Stimulated activated CD4-positive, alpha-beta T cell treated with anti-CD3 and anti-CD28 coated beads, Interleukin-1b, Interleukin-23, amount 100 ng/mL, for 24 hours (primary cell): ENCODE results near the gene LANCL2.
"Not testable (repeated sequence)": the region's sequence is repeated elsewhere in the genome, so short reads cannot be mapped to it uniquely, and the experiment has no call there.

ENCODE experiments used
- DNase-seq, 4 experiments: peaks; one replicate each; pipeline ENCODE4 v3.0.0-alpha.2; 2020; ENCODE audit warnings: low read depth in 4 of 4, low spot score in 1 of 4

Gene LANCL2

GRCh38 chr7:55469271-55469681, 104.1 kb downstream of the LANCL2 start:
- no peak for DNase-seq

GRCh38 chr7:55469721-55470120, 104.6 kb downstream of the LANCL2 start:
- no peak for DNase-seq

- DNase-seq: no peak
Observed at GRCh38 chr7:55470261-55470660, 105.1 kb downstream of the LANCL2 start.

- not testable (repeated sequence) for DNase-seq
Observed at GRCh38 chr7:55471594-55471993, 106.5 kb downstream of the LANCL2 start.

DNA sequence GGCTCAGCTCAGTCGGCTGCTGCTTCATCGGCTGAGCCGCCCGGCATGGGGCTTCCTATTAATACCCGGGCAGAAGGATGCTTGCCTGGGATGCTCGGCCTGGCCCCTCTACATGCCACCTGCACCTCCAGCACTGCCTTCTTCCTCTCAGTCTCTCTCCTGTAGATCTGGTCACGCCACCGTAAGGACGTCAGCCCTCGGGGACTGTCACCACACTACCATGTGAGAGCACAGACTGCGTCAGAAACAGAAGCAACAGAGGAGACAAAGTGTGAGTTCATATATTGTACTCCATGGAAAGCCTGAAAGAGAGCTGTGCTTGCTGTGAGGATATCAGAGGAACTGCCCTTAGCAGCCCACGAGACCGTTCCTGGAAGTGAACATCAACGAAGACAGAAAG, 107.3 kb downstream of the LANCL2 start:
- DNase-seq: not testable (repeated sequence)

DNA sequence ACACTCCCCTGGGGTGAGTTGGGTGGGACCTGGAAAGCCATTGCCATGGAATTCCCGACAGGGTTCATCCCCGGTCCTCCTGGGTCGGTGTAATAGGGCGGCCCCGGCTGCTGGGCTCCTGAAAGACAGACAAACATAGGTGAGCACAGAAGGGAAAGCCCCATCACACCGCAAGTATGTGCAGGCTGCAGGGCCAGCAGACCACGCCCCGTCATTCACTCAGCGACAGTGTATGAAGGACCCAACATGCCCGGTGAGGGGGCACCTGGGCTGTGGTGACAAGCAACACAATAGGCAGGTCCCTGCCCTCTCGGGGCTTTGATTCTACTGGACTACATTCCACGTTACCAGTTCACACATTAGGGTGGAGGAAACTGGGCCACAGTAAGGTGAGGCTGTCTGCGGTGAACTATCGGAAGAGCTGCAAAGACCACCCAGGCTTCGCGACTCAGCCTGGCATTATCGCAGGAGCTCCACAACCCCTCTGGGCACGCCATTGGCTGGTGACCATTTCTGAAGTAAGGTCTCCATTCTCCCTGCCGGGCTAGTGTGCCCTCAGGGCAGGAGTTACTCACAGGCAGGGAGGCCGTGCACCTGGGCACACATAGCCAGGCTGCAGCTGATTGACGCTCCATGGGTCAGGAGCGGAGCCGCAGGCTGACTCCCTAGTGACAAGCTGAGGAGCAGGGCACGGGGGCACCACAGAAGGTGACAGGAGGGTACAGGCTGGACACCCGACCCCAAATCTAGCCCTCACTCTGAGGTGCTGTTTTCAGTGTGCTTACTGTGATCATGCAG, 108.0 kb downstream of the LANCL2 start:
- no peak for DNase-seq

DNA sequence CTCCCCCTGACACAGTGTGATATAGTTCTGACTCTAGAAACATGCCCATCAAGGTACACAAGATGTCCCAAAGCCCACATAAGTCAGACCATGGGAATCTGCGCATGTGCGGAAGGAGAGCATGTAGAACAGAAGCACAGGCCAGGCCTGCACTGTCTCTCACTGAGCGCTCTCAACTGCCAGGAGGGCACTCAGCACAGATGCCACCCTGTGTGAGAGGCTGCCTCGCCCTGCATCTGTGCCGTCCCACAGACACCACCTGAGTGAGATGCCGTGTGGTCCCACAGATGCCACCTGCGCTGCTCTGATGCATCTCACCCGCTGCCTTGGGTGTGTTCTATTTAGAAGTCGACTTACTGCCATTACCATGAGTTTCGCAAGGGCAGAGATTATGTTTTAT, 108.8 kb downstream of the LANCL2 start:
- no peak for DNase-seq

DNA sequence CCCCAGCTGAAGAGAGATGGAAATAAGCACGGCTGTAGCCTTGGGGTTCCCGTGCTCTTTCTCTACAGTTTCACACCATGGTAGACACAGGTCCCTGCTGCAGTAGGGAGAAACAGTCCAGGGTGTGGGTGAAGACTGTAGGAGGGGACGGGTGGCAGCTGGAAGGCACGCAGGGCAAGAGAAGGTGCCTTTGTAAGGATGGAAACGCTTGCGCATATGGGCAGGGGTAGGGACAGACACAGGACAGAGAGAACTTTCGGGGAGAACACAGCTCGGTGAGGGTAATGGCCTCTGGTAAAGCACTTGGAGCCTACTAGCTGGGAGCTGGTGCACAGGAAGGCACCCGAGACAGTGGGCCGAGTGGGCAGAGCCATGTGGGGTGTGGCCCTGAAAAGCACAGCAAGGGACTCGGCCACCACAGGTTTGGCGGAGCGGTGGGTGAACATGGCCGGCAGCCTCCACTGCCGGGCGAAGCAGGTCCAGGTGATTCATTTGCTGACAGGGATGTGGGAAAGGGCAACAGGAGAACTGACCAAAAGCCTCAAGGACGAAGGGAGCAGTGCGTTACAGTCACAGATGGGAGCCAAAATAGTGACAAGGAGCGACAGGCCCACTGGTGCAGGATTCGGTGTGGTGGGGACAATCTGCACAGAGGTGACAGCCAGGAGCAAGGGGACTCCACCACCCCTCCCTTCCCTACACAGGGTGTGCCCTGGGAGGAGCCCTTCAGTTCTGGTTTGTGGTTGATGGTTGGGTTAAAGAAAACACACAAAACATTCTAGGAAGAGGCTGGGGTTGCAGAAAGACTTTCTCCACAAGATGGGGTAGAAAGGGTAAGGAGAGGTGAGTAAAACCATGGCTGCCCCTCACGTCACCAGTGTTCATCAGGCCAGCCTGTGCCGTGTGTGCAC, 110.1 kb downstream of the LANCL2 start:
- DNase-seq: no peak

DNA sequence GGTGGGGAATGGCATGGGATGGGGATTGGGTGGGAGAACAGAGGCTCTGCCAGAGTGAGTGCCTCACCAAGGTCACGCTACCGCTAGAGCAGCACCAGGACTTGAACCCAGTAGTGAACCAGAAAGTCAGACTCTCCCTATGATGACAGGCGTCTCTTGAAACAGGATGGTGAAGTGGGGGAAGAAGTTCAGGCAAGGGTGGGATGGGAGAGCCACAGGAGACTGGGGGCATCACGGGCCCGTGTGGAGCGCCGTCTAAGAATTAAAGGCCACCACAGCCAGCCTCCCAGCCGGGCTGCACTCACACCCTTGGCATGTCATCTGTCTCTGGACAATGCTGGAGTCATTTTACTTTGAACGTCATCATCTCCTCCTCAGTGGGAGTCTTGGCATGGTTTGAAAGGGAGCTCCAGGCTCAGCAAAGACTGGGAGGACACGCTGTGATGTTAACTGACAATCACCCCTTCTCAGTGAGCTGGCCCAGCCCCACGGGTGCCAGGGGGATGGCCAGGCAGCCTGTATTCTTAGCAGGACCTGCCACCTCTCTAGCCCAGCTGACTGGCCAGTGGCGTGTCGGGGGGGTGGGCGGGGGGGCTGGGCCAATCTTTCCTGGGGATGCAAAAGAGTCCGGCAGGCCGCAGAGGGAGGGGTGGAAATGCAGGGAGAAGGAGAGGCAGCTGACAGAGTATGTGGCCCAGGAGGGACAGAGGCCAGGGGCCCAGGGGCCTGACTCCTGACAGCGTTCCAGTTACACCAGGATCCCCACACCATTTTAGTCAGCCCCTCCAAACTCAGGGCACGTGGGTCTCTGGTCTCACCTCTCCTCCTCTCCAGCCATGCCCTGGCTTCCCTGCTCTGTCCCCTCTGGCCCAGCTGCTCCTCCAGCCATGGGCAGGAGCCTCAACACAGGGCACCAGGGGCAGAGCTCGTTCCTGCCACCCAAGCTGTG, 111.0 kb downstream of the LANCL2 start:
- DNase-seq: no peak

DNA sequence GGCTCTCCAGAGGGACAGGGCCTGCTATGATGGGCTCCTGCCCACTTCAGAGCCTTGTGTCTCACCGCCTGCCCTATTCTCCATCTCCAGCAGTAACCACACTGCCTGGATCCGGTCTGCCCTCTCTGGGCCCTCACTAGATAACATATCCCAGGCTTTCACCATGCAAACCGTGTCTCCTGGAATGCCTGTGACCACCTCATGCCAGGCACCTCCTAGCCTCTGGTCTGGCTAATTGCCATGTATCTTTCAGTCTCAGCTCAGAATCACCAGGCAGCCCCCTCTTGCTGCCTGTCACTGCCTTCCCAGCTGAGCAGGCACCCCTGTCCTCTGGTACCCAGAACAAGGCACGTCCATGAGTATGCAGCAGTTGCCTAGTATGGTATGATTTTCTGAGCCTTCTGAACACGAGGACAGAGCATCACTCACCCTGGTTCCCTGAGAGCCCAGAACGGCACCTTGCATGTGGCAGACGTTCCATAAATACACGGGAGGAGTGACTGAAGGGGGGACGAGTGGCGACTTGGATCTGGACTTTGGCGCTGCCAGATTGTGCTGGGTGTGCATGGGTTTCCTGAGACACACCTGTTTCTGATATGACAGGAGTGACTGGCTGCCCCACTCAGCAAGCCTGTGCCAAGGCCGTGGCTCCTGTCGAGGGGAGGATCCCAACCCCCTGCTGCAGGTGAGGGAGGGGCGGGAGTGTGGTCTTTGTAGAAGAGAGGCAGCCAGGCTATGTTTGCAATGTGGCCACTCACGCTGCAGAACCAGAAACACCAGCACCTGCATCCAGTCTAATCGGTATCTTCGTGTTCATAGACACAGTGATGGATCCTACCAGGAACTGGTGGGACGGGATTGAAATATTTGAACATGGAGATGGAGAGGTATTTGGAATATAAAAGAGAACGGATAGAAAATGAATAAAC, 112.0 kb downstream of the LANCL2 start:
- DNase-seq: no peak

- no peak for DNase-seq
Observed at GRCh38 chr7:55477781-55478374, 112.7 kb downstream of the LANCL2 start.

DNA sequence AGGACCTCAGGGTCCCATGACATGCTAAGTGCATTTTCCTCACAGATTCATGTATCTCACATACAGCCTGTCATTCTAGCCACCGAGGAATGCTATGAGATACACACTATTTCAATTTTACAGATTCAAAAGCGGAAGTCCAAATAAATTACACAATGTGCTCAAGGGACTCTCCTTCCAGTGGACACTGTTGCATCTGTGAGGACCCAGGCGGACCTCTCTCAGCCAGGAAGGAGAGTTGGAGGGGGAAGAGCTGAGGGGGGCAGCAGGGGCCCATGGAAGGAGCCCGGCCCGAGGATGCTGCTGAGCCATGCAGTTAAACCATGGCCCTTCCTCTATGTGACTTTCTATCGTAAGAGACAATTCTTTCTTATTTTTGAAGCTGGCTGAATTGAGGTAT, 113.6 kb downstream of the LANCL2 start:
- DNase-seq: no peak

DNA sequence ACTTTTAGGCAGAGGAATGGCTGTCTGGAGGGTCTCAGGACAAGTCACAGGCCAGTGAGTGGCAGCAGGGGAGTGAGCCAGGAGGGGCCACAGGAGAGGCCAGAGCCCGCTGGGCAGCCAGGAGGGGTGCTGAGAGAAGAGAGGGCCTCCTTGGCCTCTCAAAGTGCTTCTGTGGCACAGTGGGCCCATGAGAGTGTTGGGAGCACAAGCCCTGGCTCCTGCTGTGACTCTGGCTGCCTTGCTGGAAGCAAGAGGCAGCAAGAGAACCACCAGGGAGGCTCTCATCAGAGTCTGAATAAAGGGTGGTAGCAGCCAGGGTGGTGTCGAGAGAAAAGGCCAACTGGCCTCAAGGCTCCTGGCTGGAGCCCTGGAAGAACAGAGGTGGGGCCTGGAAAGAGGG, 116.0 kb downstream of the LANCL2 start:
- no peak for DNase-seq

GRCh38 chr7:55483046-55483445, 117.9 kb downstream of the LANCL2 start:
- no peak for DNase-seq
